MM.1S (cell line): ENCODE data around the gene TIMP1.

ENCODE experiments used
- DNase-seq: peaks from one replicate; pipeline ENCODE4 v3.0.0-alpha.2; 2015
- H2AFZ ChIP-seq: fragments of 300-600 bp; sonication (generic); 2 replicates; pipeline ENCODE4 v1.6.0; 2016; ENCODE audit warnings: antibody characterized with exemption, low read length
- H3F3A ChIP-seq: fragments of 300-600 bp; sonication (generic); 2 replicates; pipeline ENCODE4 v1.6.1; 2016; ENCODE audit warnings: mild to moderate bottlenecking, antibody characterized with exemption, low read length, moderate library complexity, mixed read lengths; ENCODE audit not compliant: insufficient read depth
- H3K27ac ChIP-seq: fragments of 300-600 bp; sonication (generic); 2 replicates; pipeline ENCODE4 v1.5.1; 2016; ENCODE audit warnings: mild to moderate bottlenecking, low read length
- H3K27me3 ChIP-seq: fragments of 300-600 bp; sonication (generic); replicated peaks from 2 replicates; pipeline ENCODE4 v1.6.0; 2016; ENCODE audit warnings: low read length; ENCODE audit not compliant: insufficient read depth
- H3K36me3 ChIP-seq: fragments of 300-600 bp; sonication (generic); replicated peaks from 2 replicates; pipeline ENCODE4 v1.6.1; 2016; ENCODE audit warnings: mild to moderate bottlenecking, low read length, mixed read lengths; ENCODE audit not compliant: insufficient read depth
- H3K4me1 ChIP-seq: fragments of 300-600 bp; sonication (generic); 2 replicates; pipeline ENCODE4 v1.6.1; 2016; ENCODE audit warnings: low read length, mixed read lengths
- H3K4me2 ChIP-seq: fragments of 300-600 bp; sonication (generic); 2 replicates; pipeline ENCODE4 v1.6.0; 2016; ENCODE audit warnings: low read depth, low read length
- H3K4me3 ChIP-seq: fragments of 300-600 bp; sonication (generic); 2 replicates; pipeline ENCODE4 v1.5.1; 2016; ENCODE audit warnings: low read length, mixed read lengths
- H3K79me2 ChIP-seq: fragments of 300-600 bp; sonication (generic); 2 replicates; pipeline ENCODE4 v1.6.1; 2016; ENCODE audit warnings: mixed run types, low read length, mixed read lengths
- H3K9ac ChIP-seq: fragments of 300-600 bp; sonication (generic); 2 replicates; pipeline ENCODE4 v1.6.1; 2016; ENCODE audit warnings: low read length, mixed read lengths
- H3K9me2 ChIP-seq: fragments of 300-600 bp; sonication (generic); replicated peaks from 2 replicates; pipeline ENCODE4 v1.6.1; 2016; ENCODE audit warnings: mild to moderate bottlenecking, low read length, mixed read lengths; ENCODE audit not compliant: insufficient read depth
- H3K9me3 ChIP-seq: fragments of 300-600 bp; sonication (generic); replicated peaks from 2 replicates; pipeline ENCODE4 v1.6.1; 2016; ENCODE audit warnings: mild to moderate bottlenecking, low read length, mixed read lengths; ENCODE audit not compliant: insufficient read depth
- H4K20me1 ChIP-seq: fragments of 300-600 bp; sonication (generic); 2 replicates; pipeline ENCODE4 v1.6.1; 2016; ENCODE audit warnings: mild to moderate bottlenecking, low read length, moderate library complexity, mixed read lengths; ENCODE audit not compliant: insufficient read depth
- EZH2 ChIP-seq: fragments of 300-600 bp; sonication (generic); optimal IDR thresholded peaks from 2 replicates; pipeline ENCODE3; 2017; ENCODE audit warnings: low read depth, mild to moderate bottlenecking, antibody characterized with exemption, low read length, mixed read lengths
- EZH2phosphoT487 ChIP-seq: fragments of 300-600 bp; sonication (generic); IDR thresholded peaks from 2 replicates; pipeline ENCODE4 v1.6.1; 2018; ENCODE audit warnings: antibody characterized with exemption, low read length
- TF ChIP-seq, protein P1 (sequence below): fragments of 300-600 bp; sonication (generic); IDR thresholded peaks from 2 replicates; pipeline ENCODE4 v1.5.1; 2016; ENCODE audit warnings: antibody characterized with exemption, low read length, mixed read lengths

The TIMP1 gene

DNA sequence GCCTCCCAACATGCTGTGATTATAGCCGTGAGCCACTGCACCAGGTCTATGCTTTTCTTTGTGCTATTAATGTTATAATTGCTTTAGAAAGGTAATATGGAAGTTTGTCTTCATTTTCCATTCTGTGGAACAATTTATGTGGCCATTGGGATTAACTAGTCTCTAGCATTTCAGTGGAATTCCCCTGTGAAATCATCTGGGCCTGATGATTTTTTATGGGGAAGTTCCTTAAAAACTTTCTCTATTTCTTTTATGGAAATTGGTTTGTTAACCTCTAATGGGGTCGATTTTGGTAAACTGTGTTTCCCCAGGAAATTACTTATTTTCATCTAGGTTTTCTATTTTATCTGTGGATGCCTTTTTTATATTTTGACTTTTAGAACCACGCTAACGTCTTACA, 11.3 kb downstream of the TIMP1 start:
- H3K9me2 ChIP-seq: no peaks in the 10 kb centered on the region
- no peaks in the 10 kb centered on the region for H3F3A ChIP-seq
- no peaks in the 10 kb centered on the region for H3K79me2 ChIP-seq
- TF ChIP-seq, protein P1, sequence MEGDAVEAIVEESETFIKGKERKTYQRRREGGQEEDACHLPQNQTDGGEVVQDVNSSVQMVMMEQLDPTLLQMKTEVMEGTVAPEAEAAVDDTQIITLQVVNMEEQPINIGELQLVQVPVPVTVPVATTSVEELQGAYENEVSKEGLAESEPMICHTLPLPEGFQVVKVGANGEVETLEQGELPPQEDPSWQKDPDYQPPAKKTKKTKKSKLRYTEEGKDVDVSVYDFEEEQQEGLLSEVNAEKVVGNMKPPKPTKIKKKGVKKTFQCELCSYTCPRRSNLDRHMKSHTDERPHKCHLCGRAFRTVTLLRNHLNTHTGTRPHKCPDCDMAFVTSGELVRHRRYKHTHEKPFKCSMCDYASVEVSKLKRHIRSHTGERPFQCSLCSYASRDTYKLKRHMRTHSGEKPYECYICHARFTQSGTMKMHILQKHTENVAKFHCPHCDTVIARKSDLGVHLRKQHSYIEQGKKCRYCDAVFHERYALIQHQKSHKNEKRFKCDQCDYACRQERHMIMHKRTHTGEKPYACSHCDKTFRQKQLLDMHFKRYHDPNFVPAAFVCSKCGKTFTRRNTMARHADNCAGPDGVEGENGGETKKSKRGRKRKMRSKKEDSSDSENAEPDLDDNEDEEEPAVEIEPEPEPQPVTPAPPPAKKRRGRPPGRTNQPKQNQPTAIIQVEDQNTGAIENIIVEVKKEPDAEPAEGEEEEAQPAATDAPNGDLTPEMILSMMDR: no peak
- TF ChIP-seq EZH2: no peak
- TF ChIP-seq EZH2phosphoT487: no peak
- no peaks in the 10 kb centered on the region for H3K36me3 ChIP-seq
- no peak overlapping the region for H3K4me2 ChIP-seq
- no peak overlapping the region for H3K4me3 ChIP-seq
- H2AFZ ChIP-seq: no peak overlapping the region
- H3K9me3 ChIP-seq: no peaks in the 10 kb centered on the region
- DNase-seq: no peak
- no peak overlapping the region for H3K27ac ChIP-seq
- H3K27me3 ChIP-seq: no peaks in the 10 kb centered on the region
- no peaks in the 10 kb centered on the region for H3K4me1 ChIP-seq
- no peaks in the 10 kb centered on the region for H4K20me1 ChIP-seq
- H3K9ac ChIP-seq: no peak overlapping the region

DNA sequence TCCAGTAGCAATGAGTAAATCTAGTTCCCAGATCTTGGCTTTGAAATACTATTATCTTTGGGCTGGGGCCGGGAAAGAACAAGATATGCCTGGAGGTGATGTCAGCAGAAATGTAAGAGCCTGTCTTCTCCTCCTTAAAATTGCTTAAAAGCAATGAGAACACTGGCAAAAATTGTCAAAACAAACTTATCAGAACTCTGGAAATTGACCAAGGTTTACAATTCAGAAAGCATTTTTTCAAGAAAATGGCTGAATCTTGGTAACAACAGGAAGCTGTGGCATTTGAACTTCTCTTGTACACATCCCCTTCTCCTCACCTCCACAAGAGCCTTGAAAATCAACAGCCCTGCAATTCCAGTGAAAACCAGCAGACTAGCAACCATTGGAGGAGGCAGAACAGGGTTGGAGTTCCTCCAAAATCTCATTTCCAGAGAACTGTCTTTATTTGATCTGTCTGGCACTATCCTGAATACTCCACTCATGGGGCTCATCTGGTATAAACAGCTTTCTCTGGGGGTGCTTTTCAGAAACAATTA, 13.5 kb downstream of the TIMP1 start:
- Histone ChIP-seq H3F3A (no peaks in the 10 kb centered on the region), H3K79me2 (no peaks in the 10 kb centered on the region), H3K4me2 (no peak overlapping the region), H3K4me1 (no peaks in the 10 kb centered on the region), H4K20me1 (no peaks in the 10 kb centered on the region), H3K36me3 (no peaks in the 10 kb centered on the region), H3K9ac (no peak overlapping the region), H2AFZ (no peak overlapping the region), H3K4me3 (no peak overlapping the region), H3K27ac (no peak overlapping the region), H3K27me3 (no peaks in the 10 kb centered on the region), H3K9me2 (no peaks in the 10 kb centered on the region), H3K9me3 (no peaks in the 10 kb centered on the region)
- no peak for DNase-seq
- TF ChIP-seq EZH2phosphoT487 (no peak), EZH2 (no peak)
- TF ChIP-seq, protein P1: no peak

DNA sequence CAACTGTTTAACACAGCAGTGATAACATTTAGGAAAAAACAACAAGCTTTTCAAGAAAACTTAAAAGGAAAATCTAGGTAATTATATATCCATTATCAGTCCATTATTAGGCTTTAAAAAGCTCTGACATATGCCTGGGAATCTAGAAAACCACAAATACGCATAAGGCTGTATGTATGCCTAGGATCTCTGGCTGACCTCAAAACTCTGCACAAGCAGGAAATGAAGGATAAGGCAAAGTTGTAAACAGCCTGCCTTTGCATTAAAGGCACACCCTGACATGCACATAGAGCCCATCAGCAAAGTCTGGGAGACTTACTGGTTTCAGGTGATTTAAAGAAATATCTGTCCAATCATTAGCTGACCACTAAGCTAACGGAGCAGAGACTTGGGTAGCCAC, 14.0 kb downstream of the TIMP1 start:
- Histone ChIP-seq H3K27me3 (no peaks in the 10 kb centered on the region), H3K36me3 (no peaks in the 10 kb centered on the region), H3K9me3 (no peaks in the 10 kb centered on the region), H4K20me1 (no peaks in the 10 kb centered on the region), H3K4me3 (no peak overlapping the region), H2AFZ (no peak overlapping the region), H3K9ac (no peak overlapping the region), H3K79me2 (no peaks in the 10 kb centered on the region), H3K9me2 (no peaks in the 10 kb centered on the region), H3F3A (no peaks in the 10 kb centered on the region), H3K4me2 (no peak overlapping the region), H3K27ac (no peak overlapping the region), H3K4me1 (no peaks in the 10 kb centered on the region)
- TF ChIP-seq, protein P1: no peak
- TF ChIP-seq EZH2: no peak
- no peak for TF ChIP-seq EZH2phosphoT487
- DNase-seq: no peak
